K562 (cell line): ENCODE measurements around the gene DYNC1H1. TPM values are rescaled to one million over a fixed set of nuclear protein-coding genes. Genes with fewer than 3 reads are reported as not detected.

ENCODE experiments used
- CBFA2T2 ChIP-seq: fragments of 450-650 bp; conservative IDR thresholded peaks from 2 replicates; pipeline ENCODE4 v1.6.1; 2017; ENCODE audit warnings: mild to moderate bottlenecking
- CHD4 ChIP-seq: fragments of 200-600 bp; sonication (generic); IDR thresholded peaks from 3 replicates; pipeline ENCODE4 v1.6.1; 2012; ENCODE audit warnings: low read depth, mild to moderate bottlenecking, mixed read lengths, low read length, inconsistent platforms; ENCODE audit not compliant: insufficient read depth, insufficient replicate concordance, poor library complexity, severe bottlenecking
- EP400 ChIP-seq: fragments of 450-650 bp; IDR thresholded peaks from 2 replicates; pipeline ENCODE4 v1.6.1; 2017; ENCODE audit warnings: antibody characterized with exemption, mild to moderate bottlenecking, moderate library complexity
- FOXK2 ChIP-seq, 2 experiments: fragments of 450-650 bp; IDR thresholded peaks in 1 of 2; conservative IDR thresholded peaks in 1 of 2; 2 replicates each; pipeline ENCODE4 v1.6.1; 2016; ENCODE audit warnings: low read depth in 2 of 2, mild to moderate bottlenecking in 1 of 2
- MEF2D ChIP-seq: conservative IDR thresholded peaks from 2 replicates; pipeline ENCODE4 v1.6.1; 2016; ENCODE audit warnings: low read depth, missing genetic modification characterization, missing compliant biosample characterization
- PATZ1 ChIP-seq: fragments of 250-450 bp; sonication (Bioruptor Pico); IDR thresholded peaks from 2 replicates; pipeline ENCODE4 v1.5.0; 2020; ENCODE audit warnings: mild to moderate bottlenecking, borderline replicate concordance
- RAD21 ChIP-seq, 2 experiments: fragments of 250-450 bp in 1 of 2; fragments of 450-650 bp in 1 of 2; sonication (Bioruptor Pico) in 1 of 2; formaldehyde crosslinking in 1 of 2; IDR thresholded peaks in 1 of 2; conservative IDR thresholded peaks in 1 of 2; 2 replicates each; pipeline versions ENCODE4 v1.4.0 to v1.8.0; 2020 to 2022; ENCODE audit warnings: mild to moderate bottlenecking in 2 of 2, moderate library complexity in 1 of 2
- RNF2 ChIP-seq: sonication (generic); IDR thresholded peaks from 2 replicates; pipeline ENCODE4 v1.6.1; 2016
- SREBF1 ChIP-seq: fragments of 150-350 bp; IDR thresholded peaks from 2 replicates; pipeline ENCODE4 v1.6.1; 2014; ENCODE audit warnings: antibody characterized with exemption, low read depth, low read length, borderline replicate concordance
- USF1 ChIP-seq: sonication (generic); formaldehyde crosslinking; IDR thresholded peaks from 2 replicates; pipeline ENCODE4 v1.9.0; 2022; ENCODE audit warnings: mild to moderate bottlenecking, missing genetic modification reagents
- ZEB2 ChIP-seq: fragments of 450-650 bp; IDR thresholded peaks from 2 replicates; pipeline ENCODE4 v1.6.1; 2016
- polyA plus RNA-seq, 8 experiments: library from polyadenylated mRNA; depleted of rRNA in 4 of 8; stranded (reverse) in 5 of 8; unstranded in 3 of 8; fragments of >200 nt; fragmentation: Nextera tagmentation in 2 of 8; fragmentation: Illumina TruSeq in 1 of 8; extraction: Ambion mirVana in 2 of 8; extraction: Trizol in 1 of 8; gene quantifications; 2 replicates each; pipeline versions ENCODE4 v1.2.1 to v1.2.3, GENCODE V29; 2011 to 2014; ENCODE audit warnings: inconsistent platforms in 1 of 8, missing spikeins in 1 of 8
- total RNA-seq, 7 experiments: library from RNA; depleted of rRNA in 6 of 7; stranded (reverse); fragments of >200 nt in 6 of 7; fragmentation: Illumina TruSeq in 2 of 7; extraction: Trizol in 2 of 7; gene quantifications; 2 replicates each; pipeline versions ENCODE4 v1.2.1 to v1.2.3, GENCODE V29; 2011 to 2021; ENCODE audit warnings: low replicate concordance in 1 of 7

Gene DYNC1H1
- total and polyA plus RNA-seq, 9 of the 15 experiments (the other 6 are each of a cell fraction or from before 2014, with no cell fraction given), result 31.9 to 335 (median 115) TPM

- TF ChIP-seq MEF2D (tag), result no peak
- TF ChIP-seq ZEB2, result no peak
- TF ChIP-seq RAD21 (CRISPR knock-in tag; conservative IDR thresholded peaks at IDR 0.05 in 1 of 2, IDR thresholded peaks at IDR 0.05 in 1 of 2), result no peak
- 0 out of 2 replicates have a peak, but pooled peaks have one; percentile 17 for TF ChIP-seq CBFA2T2
- TF ChIP-seq PATZ1 (CRISPR knock-in tag), result no peak
- peak; percentile 70 for TF ChIP-seq USF1 (CRISPR knock-in tag)
- TF ChIP-seq EP400, result no peak
- no peak for TF ChIP-seq CHD4
- no peak for TF ChIP-seq FOXK2 (conservative IDR thresholded peaks at IDR 0.05 in 1 of 2, IDR thresholded peaks at IDR 0.05 in 1 of 2; ENCODE audit: low read depth in 2 of 2)
- no peak for TF ChIP-seq SREBF1
- no peak for TF ChIP-seq RNF2
Measured at GRCh38 chr14:101932673-101933072, 31.7 kb upstream of the DYNC1H1 start (continued).
